Measurements from ENCODE around the gene CUL7. TPM values are rescaled to one million over a fixed set of nuclear protein-coding genes. Genes with fewer than 3 reads are reported as not detected.

CUL7 gene
- total RNA-seq, 1 experiment from 2014 or later: 23.5 TPM

- no peak overlapping the region for H3K4me2 ChIP-seq (ENCODE audit: insufficient read depth, insufficient read length, low read length)
- no peak for TF ChIP-seq CTCF (conservative IDR thresholded peaks at IDR 0.05)
- WGBS (ENCODE audit: extremely low coverage, insufficient read length, low lambda C conversion rate): no CpG with 5 or more reads among the region's 2 CpGs
- H3K4me1 ChIP-seq (ENCODE audit: insufficient read depth, low read length): no peaks in the 10 kb centered on the region
- H3K18ac ChIP-seq (ENCODE audit: insufficient read length, low read depth, low read length): no peak overlapping the region
- H3K79me1 ChIP-seq (ENCODE audit: insufficient read depth, low read depth, low read length, poor library complexity, severe bottlenecking): peaks cover 6% of the 10 kb centered on the region
- Mint-ChIP-seq H3K4me1 (peaks cover 6 to 29% of the 10 kb centered on the region in 2 experiments), H3K36me3 (ENCODE audit: insufficient read depth in 1 of 3, low read depth in 3 of 3) (peaks cover 17 to 43% (median 41%) of the 10 kb centered on the region in 3 experiments), H3K4me3 (no peak overlapping the region), H3K27ac (no peak overlapping the region), H3K9me3 (no peaks in the 10 kb centered on the region), H3K27me3 (ENCODE audit: low read depth) (no peaks in the 10 kb centered on the region)
- no peak overlapping the region for H3K4ac ChIP-seq (ENCODE audit: low read depth, low read length)
- no peaks in the 10 kb centered on the region for H3K27me3 ChIP-seq (ENCODE audit: insufficient read depth, low read length)
- H3K9ac ChIP-seq (ENCODE audit: extremely low read depth, insufficient read length, low read length): no peak overlapping the region
- no peaks in the 10 kb centered on the region for H3K9me3 ChIP-seq (ENCODE audit: control insufficient read depth, low read depth, low read length)
- no peak for DNase-seq
- H3K23ac ChIP-seq (ENCODE audit: insufficient read length, low read depth, low read length): no peak overlapping the region
- no peak overlapping the region for H2BK15ac ChIP-seq (ENCODE audit: low read depth, low read length)
- no peak overlapping the region for H3K27ac ChIP-seq (ENCODE audit: insufficient read length, low read depth, low read length)
- H2BK12ac ChIP-seq (ENCODE audit: insufficient read length, low read depth, low read length): no peak overlapping the region
- no peak overlapping the region for H4K5ac ChIP-seq (ENCODE audit: insufficient read length, low read depth, low read length)
- peaks cover 10% of the 10 kb centered on the region; the same call in 1 of the 2 replicates for H3K79me2 ChIP-seq (ENCODE audit: insufficient read depth, low read length)
- H2BK20ac ChIP-seq (ENCODE audit: low read depth, low read length, poor library complexity, severe bottlenecking): no peak overlapping the region
- H4K8ac ChIP-seq (replicated peaks; ENCODE audit: insufficient read length, low read depth, low read length): no peak overlapping the region
- H2BK5ac ChIP-seq (ENCODE audit: insufficient read length, low read length): no peak overlapping the region
- peaks cover 7% of the 10 kb centered on the region for H3K23me2 ChIP-seq (ENCODE audit: insufficient read length, low read depth, low read length, poor library complexity, severe bottlenecking)
- H3K56ac ChIP-seq (ENCODE audit: insufficient read length, low read depth, low read length): no peak overlapping the region
- no peak overlapping the region for H2AK5ac ChIP-seq (ENCODE audit: insufficient read length, low read length)
- no peak overlapping the region for H2AFZ ChIP-seq (ENCODE audit: low read length)
- no peaks in the 10 kb centered on the region for H4K20me1 ChIP-seq (ENCODE audit: control insufficient read depth, insufficient read depth, insufficient read length)
- H3T11ph ChIP-seq (ENCODE audit: low read length): no peak overlapping the region
- no peak overlapping the region for H3K14ac ChIP-seq (ENCODE audit: insufficient read depth, low read length)
- H2BK120ac ChIP-seq (ENCODE audit: low read depth, low read length, poor library complexity, severe bottlenecking): no peak overlapping the region
- no peak overlapping the region for H4K91ac ChIP-seq (ENCODE audit: insufficient read length, low read depth, low read length)
Observed at GRCh38 chr6:43019152-43019551, 34.5 kb downstream of the CUL7 start.

Measured in H9 (cell line).